GM18858 (cell line): Measurements from ENCODE around the gene N4BP3.
A peak's percentile ranks its signal among the peaks of the same experiment; 100 is the strongest.
"Not testable (repeated sequence)": the region's sequence is repeated elsewhere in the genome, so short reads cannot be mapped to it uniquely, and the experiment has no call there.

ENCODE experiments used
- ATAC-seq: cut with Tn5 transposase; IDR thresholded peaks from one replicate; pipeline ENCODE4 v1.9.1; 2021; ENCODE audit not compliant: unreplicated experiment

The N4BP3 gene

DNA sequence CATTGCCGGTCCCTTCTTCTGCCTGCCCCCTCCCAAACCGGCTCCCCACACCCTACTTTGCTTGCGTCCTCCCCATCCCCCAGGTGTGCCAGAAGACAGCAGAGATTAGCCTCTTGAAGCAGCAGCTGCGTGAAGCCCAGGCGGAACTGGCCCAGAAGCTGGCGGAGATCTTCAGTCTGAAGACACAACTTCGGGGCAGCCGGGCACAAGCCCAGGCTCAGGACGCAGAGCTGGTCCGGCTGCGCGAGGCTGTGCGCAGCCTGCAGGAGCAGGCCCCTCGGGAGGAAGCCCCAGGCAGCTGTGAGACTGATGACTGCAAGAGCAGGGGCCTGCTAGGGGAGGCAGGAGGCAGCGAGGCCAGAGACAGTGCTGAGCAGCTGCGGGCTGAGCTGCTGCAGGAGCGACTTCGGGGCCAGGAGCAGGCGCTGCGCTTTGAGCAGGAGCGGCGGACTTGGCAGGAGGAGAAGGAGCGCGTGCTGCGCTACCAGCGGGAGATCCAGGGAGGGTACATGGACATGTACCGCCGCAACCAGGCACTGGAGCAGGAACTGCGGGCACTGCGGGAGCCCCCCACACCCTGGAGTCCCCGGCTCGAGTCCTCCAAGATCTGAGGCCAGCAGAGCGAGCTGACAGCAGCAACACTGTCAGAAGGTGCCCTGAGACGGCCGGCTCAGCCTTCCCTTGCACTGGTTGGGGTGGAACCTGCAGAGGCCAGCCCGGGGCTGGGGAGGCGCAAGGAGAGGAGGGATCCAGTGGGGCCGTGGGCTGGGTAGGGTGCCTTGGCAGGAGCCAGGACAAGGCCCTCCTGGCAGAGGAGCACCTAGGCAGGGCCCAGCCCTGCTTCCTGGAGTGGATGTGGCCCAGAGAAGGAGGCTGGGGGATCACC, 8.3 kb downstream of the N4BP3 start:
- no peak for ATAC-seq

DNA sequence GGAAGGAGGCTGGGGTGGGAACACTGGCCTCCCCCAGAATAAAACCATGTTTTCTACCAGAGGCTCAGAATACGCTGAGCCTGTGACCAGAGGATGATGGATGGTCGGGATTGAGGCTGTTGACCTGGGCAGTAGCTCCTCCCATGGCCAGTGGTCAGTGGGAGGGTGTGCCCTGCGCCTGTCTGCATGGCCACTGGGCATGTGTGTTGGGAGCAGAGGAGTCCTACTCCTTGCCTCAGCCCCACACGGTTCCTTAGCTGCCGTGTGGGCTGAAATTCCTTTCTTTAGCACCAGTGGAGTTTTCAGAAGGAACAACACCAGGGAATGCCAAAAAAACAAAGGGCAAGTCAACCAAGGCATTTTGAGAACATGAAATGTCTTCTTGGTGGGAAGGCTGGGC, 9.0 kb downstream of the N4BP3 start:
- no peak for ATAC-seq

DNA sequence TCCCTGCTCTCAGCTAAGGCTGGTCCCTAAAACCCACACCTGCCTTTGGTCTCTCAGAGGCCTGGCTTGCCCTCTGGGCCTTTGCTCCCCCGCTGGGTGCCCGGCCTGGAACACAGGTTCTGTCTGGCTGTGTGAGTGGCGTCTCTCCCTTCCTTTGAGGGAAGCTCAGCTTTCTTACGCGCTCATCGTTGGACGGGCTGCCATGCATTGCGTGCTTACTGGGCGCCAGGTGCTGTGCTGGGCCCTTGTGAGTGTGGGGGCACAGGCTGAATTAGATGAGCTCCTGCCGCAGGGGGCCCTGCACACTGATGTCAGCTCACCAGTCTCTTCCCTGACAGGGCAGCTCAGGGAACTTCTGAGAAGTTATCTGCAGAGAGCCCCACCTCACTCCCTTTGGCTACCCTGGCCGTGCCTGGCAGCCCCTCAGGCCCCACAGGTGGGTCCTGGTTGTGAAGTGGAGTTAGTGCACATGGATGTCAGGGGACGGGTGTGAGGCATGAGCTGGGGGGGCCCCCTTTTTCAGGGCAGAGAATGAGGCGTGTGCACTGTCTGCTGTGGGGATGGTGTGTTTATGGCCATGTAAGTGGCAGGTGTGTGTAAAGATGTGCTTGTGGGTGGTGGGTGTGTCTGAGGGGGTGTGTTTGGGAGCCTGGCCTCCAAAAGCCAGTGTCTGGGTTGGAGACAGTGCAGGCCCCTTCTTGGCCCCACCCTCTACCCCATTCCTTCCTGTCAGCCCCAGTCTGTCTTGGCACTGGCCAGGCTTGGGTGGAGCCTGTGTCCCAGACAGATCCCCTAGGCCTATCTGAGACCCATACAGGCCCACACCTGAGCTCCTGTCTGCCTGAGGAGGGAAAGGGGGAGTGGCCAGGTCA, 10.0 kb downstream of the N4BP3 start:
- no peak for ATAC-seq

DNA sequence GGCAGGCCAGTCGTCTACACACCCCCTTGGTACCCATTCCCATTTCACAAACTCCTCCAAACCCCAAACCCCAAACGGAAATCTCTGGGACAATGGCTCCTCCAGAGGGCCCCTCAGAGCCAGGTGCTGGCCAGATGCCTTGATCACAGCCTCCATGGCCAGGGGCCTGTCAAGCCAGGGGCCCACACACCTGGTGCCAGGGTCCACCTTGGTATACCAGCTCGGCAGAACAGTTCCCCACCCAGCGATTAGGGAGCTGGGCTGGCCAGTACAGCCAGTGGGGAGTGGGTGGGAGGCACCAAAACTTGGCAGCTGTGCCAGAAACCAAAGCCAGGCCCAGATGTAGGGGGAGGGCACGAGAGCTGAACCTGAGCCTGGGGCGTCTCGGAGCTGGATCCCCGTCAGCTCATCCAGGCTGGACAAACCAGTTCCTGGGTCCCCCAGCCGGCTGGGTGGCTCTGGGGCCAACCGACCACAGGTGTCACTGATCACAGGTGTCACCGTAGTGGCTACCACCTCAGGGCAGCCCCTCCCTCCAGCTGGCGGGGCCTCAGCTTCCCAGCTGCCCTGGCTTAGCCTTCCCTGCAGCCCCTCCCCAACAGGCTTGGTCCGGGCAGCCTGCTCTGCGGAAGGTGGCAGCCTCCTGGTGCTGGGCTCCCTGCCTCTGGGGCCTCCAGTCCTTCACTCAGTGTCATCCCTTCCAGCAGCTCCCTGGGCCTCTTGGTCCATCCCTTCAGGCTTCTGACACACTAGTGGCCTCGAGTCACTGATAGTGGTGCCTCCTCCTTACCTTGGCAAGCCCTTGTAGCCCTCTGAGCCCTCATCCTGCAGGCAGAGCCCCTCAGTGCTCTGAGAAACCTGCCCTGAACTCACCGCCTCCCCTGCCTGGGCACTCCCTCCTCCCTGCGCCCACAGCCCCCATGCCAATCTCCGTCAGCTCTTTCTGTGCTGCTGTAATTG, 10.9 kb downstream of the N4BP3 start:
- no peak for ATAC-seq

DNA sequence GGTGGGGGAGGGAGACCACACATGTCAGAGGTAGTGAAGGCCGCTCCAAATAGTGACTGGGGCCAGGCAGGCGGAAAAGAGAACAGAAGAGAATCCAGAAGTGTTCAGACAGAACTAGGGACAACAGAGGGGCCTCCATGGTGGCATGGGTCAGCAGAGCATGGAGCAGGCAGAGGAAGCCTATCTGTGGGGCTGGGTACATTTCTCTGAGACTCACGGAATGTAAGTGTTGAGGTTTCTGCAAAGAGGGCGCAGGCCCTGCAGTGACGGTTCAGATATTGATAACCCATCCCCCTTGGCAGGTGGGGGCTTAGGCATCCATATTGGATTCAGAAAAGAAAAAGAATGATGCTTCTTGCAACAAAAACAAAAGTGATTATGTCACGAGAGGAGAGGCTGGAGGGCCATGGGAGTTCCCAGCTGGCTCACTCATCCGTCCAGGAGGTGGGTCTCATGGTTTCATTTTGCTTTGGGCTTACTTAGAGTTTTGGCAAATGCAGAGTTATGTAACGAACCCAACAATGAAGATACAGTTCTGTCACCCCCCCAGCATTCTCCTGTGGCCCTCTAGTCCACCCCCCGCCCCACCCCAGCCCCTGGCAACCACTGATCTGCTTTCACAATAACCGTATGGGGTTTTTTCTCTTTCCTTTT, 12.0 kb downstream of the N4BP3 start:
- no peak for ATAC-seq

DNA sequence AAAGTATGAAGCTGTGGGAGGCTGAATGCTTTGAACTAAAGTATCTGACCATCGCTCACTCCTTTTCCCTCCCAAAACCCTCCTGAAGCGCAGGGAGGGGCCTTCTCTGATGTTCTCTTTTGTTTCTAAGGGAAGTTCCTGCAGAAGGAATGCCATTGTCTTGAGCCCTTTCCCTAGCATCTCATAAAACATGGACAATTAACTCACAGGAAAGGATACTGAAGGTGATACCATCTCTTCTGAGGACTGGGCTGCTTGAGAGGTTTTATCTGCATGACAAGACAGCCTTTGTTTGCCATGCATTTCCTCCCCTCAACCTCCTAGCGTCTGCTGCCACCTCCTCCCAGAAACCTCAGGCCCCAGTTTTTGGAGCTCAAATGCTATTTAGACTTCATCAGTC, 13.2 kb downstream of the N4BP3 start:
- no peak for ATAC-seq

DNA sequence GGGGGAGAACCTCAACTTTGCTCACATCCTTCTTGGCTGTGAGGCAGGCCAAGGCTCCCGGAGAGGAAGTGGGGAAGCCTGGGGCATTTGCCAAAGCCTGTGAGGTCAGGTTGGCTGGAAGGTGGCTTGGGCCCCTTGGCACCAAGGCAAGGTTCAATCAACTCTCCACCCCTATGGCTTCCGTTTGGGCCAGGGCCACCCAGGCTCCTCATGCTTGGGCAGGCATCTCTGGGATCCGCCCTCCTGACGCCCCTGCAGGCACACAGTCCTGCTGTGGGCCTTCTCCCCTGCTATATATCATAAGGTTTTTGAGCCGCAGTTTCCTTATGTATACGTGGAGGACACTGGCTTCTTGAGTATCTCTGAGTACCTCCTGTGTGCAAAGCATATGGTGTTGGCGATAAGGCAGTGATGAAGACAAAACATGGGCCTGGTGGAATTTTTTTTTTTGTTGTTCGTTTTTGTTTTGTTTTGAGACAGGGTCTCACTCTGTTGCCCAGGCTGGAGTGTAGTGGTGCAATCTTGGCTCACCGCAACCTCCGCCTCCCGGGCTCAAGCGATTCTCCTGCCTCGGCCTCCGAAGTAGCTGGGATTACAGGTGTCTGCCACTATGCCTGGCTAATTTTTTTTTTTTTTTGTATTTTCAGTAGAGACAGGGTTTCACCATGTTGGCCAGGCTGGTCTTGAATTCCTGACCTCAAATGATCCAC, 14.1 kb downstream of the N4BP3 start:
- not testable (repeated sequence) for ATAC-seq

DNA sequence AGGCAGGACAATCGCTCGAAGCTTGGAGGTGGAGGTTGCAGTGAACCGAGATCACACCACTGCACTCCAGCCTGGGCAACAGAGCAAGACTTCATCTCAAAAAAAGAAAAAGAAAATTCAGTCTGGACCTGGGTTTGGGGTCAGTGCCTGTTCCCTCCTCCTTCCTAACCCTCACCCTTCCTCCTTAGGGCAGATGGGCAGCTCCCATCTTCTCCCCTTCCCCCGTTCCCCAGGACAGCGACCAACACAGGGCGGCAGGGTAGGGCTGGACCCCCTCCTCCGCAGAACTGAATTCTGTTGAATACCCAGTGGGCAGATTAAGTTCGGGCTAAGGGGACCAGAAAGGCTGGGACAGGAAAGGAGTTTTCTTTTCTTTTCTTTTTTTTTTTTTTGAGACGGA, 16.0 kb downstream of the N4BP3 start:
- ATAC-seq = no peak

DNA sequence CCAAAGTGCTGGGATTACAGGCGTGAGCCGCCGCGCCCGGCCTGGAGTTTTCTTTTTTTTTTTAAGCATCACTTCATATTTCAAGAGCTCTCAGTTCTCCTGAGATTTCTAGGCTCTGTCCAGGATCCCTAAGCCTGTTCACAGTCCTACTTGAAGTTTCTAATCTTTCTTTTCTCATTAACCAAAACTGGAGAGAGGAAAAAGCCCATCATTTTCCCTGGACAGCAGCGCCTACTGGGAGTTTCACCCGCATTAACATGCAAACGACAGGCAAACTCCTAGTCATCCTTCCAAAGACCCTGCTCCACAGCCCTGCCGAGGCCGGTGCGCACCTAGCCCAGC, 16.9 kb downstream of the N4BP3 start:
- ATAC-seq = not testable (repeated sequence)

DNA sequence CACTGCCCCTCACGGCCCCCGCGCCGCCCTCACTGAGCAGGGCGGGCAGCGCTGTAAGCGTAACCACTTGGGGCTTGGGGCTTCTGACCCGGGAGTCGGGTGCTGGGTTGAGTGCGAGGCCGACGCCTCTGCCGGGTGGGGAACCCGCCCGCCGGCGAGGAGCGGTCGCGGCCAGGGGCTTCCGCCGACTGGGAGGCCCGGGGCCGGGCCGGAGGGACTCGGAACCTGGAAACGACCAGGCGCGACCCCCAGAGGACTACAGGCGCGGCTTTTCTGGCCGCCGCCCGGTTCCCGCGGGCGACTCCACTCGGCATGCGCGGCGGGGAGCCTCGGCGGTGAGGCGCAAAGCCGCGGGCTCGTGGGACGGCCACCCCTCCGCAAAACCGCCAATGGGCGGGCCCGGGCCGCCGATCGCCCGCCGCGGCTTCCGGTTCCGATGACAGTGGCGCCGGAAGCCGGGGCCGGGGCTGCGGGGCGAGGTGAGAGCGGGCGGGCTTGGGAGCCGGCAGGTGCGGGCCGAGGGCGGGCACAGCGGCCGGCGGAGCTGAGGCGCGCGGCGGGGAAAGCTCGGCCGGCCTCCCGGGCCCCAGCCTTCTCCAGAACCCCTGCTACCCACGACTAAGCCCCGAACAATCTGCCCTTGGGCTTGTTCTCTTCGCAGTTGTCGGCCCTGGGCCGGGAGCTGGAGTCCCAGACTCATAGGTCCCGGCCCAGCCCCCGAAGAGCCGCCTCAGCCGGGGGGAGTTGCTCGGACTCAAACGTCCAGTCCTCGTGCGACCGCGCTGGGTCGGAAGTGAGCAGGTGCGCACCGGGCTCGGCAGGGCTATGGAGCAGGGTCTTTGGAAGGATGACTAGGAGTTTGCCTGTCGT, 17.5 kb downstream of the N4BP3 start, which contains the start of gene RMND5B:
TSS of gene RMND5B (plus strand) at position 439 of the 870 bp plus-strand sequence. CDS start 7,106 bp downstream, outside the sequence.
- ATAC-seq = peak; percentile 82

DNA sequence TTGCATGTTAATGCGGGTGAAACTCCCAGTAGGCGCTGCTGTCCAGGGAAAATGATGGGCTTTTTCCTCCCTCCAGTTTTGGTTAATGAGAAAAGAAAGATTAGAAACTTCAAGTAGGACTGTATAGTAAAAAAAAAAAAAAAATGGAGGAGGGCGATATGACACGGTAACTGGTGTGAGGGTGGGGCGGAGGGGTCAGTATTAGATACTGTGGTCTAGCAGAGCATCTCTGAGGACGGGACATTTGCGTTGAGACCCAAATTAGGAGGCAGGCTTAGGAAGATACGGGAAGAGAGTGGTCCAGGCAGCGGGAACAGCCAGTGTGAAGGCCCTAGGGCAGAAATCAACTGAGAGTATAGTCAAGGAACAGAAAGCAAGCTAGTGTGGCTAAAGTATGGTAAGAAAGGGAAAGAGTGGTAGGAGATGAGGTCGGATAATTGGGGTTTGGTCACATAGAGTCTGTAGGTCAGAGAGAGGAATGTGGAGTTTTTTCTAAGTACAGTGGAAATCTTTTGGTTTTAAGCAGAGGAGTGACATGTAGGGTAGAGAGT, 18.2 kb downstream of the N4BP3 start:
- ATAC-seq = no peak

DNA sequence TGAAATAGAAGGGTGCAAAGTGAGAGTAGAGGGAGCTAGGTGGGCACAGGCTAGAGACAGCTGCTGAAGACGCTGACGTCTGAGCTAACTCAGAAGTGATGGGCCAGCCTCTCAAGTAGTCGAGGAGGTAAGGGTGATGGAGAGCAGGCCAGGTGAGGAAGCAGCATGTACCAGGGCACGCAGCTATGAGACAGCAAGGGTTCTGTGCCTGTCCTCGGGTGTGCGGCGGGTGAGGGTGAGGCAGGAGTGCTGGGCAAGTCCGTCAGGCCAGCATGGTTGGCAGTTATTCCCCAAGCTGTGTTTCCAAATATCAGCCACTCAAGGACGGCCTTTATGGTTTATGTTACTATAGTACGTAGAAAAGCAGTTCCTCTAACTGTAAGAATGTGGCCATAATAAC, 23.7 kb downstream of the N4BP3 start:
- no peak for ATAC-seq

DNA sequence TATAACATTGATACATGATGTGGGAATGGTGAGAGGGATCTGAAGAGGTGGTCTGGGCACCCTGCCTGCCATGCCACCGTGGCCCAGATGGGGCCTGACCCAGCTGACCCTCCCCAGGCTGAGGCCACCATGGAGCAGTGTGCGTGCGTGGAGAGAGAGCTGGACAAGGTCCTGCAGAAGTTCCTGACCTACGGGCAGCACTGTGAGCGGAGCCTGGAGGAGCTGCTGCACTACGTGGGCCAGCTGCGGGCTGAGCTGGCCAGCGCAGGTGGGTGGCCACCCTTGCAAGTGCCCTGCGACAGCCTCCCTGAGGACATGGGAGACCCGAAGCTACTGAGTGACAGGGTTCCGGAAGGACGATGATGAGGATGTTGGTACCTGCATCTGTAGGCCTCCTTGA, 24.7 kb downstream of the N4BP3 start:
- no peak for ATAC-seq

DNA sequence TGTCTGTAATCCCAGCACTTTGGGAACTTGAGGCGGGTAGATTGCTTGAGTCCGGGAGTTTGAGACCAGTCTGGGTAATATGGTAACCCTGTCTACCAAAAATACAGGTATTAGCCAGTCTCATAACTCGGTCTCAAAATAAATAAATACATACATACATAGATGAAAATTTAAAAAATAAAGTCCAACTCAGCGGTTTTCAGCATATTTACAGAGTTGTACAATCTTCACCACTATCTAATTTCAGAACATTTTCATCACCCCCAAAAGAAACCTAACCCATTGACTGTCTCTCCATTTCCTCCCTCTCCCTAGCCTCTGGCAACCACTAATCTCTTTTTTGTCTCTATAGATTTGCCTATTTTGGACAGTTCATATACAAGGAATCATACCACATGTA, 28.2 kb downstream of the N4BP3 start:
- ATAC-seq = no peak

DNA sequence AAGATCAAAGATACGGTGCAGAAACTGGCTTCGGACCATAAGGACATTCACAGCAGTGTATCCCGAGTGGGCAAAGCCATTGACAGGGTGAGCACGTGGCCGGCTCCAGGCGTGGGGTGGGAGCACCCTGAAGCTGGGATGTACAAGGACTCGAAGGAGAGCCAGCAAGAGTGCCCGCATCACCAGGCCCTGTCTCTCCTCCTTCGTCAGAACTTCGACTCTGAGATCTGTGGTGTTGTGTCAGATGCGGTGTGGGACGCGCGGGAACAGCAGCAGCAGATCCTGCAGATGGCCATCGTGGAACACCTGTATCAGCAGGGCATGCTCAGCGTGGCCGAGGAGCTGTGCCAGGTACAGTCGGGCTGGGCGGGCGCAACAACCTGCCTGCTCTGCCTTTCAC, 29.3 kb downstream of the N4BP3 start:
- no peak for ATAC-seq

DNA sequence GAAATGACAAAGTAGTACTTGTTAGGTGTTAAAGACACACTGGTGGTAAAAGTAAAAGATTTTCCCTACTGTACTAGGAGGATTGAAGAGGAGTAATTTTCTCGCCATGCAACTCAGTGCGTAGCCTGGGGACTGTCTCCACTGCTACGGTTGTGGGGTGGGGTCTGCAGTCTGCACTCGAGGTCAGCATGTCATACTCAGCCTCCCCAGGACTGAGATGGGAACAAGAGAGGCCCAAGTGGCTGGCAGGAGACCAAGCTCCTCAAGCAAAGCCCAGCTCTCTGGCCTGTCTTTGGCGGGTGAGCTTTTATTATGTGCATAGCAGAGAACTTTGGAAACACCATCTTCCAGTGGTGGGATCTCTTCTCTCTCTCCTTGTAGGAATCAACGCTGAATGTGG, 29.9 kb downstream of the N4BP3 start:
- ATAC-seq = no peak

DNA sequence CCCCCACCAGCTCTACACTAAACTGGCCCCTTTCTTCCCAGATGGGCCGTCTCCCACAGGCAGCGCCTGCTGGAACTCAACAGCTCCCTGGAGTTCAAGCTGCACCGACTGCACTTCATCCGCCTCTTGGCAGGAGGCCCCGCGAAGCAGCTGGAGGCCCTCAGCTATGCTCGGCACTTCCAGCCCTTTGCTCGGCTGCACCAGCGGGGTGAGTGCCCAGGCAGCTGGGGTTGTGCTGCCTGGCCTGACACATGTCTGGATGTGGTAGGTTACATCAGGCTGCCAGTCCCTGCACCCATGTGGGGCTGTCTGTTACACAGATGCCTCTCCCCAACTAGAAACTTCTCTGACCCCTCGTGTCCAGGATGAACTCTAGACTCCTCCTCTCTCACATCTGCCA, 30.6 kb downstream of the N4BP3 start:
- ATAC-seq = no peak

DNA sequence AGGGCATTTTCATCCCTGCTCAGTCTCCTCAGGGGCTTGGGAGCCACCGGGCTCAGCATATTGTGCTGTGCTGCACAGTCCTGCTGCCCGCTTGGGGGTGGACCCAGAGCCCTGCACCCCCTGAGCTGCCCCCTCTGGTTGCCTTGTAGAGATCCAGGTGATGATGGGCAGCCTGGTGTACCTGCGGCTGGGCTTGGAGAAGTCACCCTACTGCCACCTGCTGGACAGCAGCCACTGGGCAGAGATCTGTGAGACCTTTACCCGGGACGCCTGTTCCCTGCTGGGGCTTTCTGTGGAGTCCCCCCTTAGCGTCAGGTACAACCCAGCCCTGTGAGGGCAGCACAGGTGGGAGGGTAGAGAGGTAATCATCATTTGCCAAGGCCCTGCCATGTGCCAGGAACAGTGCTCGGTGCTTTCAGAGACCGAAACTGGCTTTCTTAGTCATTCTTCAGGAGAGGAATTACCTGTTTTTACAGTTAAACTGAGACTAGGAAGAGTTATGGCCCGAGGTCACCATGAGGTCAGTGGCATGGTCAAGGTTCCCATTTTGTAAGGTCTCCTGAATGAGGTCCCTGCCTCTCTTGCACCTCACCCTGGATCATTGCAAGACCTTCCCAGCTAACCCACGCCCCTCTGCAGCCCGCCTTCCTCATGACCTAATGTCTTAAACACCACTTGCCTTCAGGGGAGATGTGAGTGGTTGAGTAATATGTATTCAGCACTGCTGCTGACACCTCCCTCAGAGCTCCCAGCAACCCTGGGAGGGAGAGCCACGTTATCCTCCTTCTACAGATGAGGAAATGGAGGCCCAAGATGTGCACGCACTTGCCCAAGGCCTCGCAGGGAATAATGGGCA, 32.9 kb downstream of the N4BP3 start:
- no peak for ATAC-seq
